T-cell (primary cell): ENCODE results near the gene KCNAB2. TPM values are rescaled to one million over a fixed set of nuclear protein-coding genes. Genes with fewer than 3 reads are reported as not detected.

Experiments used
- ATAC-seq, 4 experiments: fragments of 200-7000 bp in 3 of 4; fragments of 150-1000 bp in 1 of 4; cut with Tn5 transposase; replicated peaks in 1 of 4; 1 replicate in 3 of 4; 2 replicates in 1 of 4; pipeline ENCODE4 v1.10.0; 2021; ENCODE audit warnings: moderate library complexity in 3 of 4, mild to moderate bottlenecking in 2 of 4, moderate number of reproducible peaks in 1 of 4
- CTCF ChIA-PET, 2 donors: fragments of 300-600 bp; sonication (Branson Sonifier 250); formaldehyde crosslinking; loops; one replicate each; lab custom pipeline; 2022; ENCODE audit warnings: antibody characterized with exemption in 2 of 2; lab: Charles Lee
- POLR2A ChIA-PET, 2 donors: fragments of 300-600 bp; sonication (Branson Sonifier 250); formaldehyde crosslinking; loops; one replicate each; lab custom pipeline; 2022; ENCODE audit warnings: antibody characterized with exemption in 2 of 2; lab: Charles Lee
- DNase-seq, 35 experiments: peaks; one replicate each; pipeline versions ENCODE4 v3.0.0 to v3.0.0-alpha.2; 2013 to 2023
- H3K27ac ChIP-seq: one replicate; pipeline ENCODE4 v1.5.1; 2013; ENCODE audit warnings: low read length
- H3K27me3 ChIP-seq, 2 experiments: replicated peaks in 1 of 2; 1 replicate in 1 of 2; 2 replicates in 1 of 2; pipeline versions ENCODE4 v1.6.1 to v1.7.0; 2013; ENCODE audit warnings: low read length in 1 of 2, mixed read lengths in 1 of 2; ENCODE audit not compliant: control insufficient read depth in 2 of 2, insufficient read depth in 2 of 2; ENCODE audit errors: extremely low read depth in 1 of 2
- H3K36me3 ChIP-seq, 2 donors: 1 replicate in 1 of 2; 2 replicates in 1 of 2; pipeline versions ENCODE4 v1.6.1 to v1.7.0; 2013; ENCODE audit warnings: low read length in 1 of 2; ENCODE audit not compliant: control insufficient read depth in 2 of 2, insufficient read depth in 1 of 2; ENCODE audit errors: extremely low read depth in 1 of 2
- H3K4me1 ChIP-seq, 2 experiments: 1 replicate in 1 of 2; 2 replicates in 1 of 2; pipeline versions ENCODE4 v1.6.1 to v1.7.0; 2013; ENCODE audit warnings: low read length in 2 of 2, mixed read lengths in 1 of 2; ENCODE audit not compliant: insufficient read depth in 2 of 2, control insufficient read depth in 1 of 2; ENCODE audit errors: extremely low read depth in 1 of 2
- H3K4me3 ChIP-seq, 2 donors: 1 replicate in 1 of 2; 2 replicates in 1 of 2; pipeline versions ENCODE4 v1.5.1 to v1.7.0; 2013; ENCODE audit warnings: mild to moderate bottlenecking in 2 of 2, low read length in 1 of 2, moderate library complexity in 1 of 2; ENCODE audit not compliant: control insufficient read depth in 1 of 2; ENCODE audit errors: extremely low read depth in 1 of 2
- H3K9me3 ChIP-seq: 2 replicates; pipeline ENCODE4 v1.7.0; 2013
- H3K27ac Mint-ChIP-seq, 2 donors: one replicate each; pipeline ENCODE4 v1.8.0; 2020 to 2021; ENCODE audit warnings: mild to moderate bottlenecking in 2 of 2, mixed read lengths in 2 of 2
- H3K27me3 Mint-ChIP-seq, 2 donors: one replicate each; pipeline ENCODE4 v1.8.0; 2021 to 2022; ENCODE audit warnings: mixed read lengths in 2 of 2
- H3K36me3 Mint-ChIP-seq: one replicate; pipeline ENCODE4 v1.8.0; 2021; ENCODE audit warnings: mixed read lengths
- H3K4me1 Mint-ChIP-seq, 3 donors: one replicate each; pipeline ENCODE4 v1.8.0; 2020 to 2022; ENCODE audit warnings: mixed read lengths in 3 of 3, mild to moderate bottlenecking in 1 of 3
- H3K4me3 Mint-ChIP-seq, 3 donors: one replicate each; pipeline ENCODE4 v1.8.0; 2020 to 2022; ENCODE audit warnings: mild to moderate bottlenecking in 3 of 3, mixed read lengths in 3 of 3, moderate library complexity in 3 of 3
- H3K9me3 Mint-ChIP-seq, 3 donors: one replicate each; pipeline ENCODE4 v1.8.0; 2020 to 2022; ENCODE audit warnings: mixed read lengths in 3 of 3
- WGBS: methylation state at CpG from one replicate; pipeline ENCODE4 v1.1.5; 2013; ENCODE audit warnings: missing lambda C conversion rate; ENCODE audit not compliant: insufficient coverage; 5-methylcytosine and 5-hydroxymethylcytosine counted together
- total RNA-seq, 35 experiments: library from RNA in 6 of 35; stranded (reverse) in 6 of 35; fragments of 120-200 nt in 1 of 35; gene quantifications; one replicate each; pipeline versions ENCODE4 v1.2.1 to v1.2.4 and lab custom pipeline; 2013 to 2026

Gene KCNAB2
- total RNA-seq, 5 donors from 2014 or later (not counting 1 experiment from before 2014, with no cell fraction given) = 181 to 270 (median 252) TPM

- ATAC-seq (no peak), DNase-seq (no peak)
- Mint-ChIP-seq H3K4me1 (peaks cover 0 to 1% (median 0%) of the 10 kb centered on the region in 3 donors), H3K36me3 (no peaks in the 10 kb centered on the region), H3K9me3 (no peaks in the 10 kb centered on the region), H3K27ac (no peak overlapping the region), H3K4me3 (no peak overlapping the region), H3K27me3 (peaks cover 14 to 16% of the 10 kb centered on the region in 2 donors)
- H3K27me3 ChIP-seq = peaks cover 0 to 48% of the 10 kb centered on the region in 2 experiments
- no peaks in the 10 kb centered on the region for H3K36me3 ChIP-seq
- H3K4me3 ChIP-seq = no peak overlapping the region
- H3K4me1 ChIP-seq = peaks cover 0 to 6% of the 10 kb centered on the region in 2 experiments
- ChIA-PET POLR2A (no interaction called here), CTCF (no interaction called here)
- no peak overlapping the region for H3K27ac ChIP-seq
- H3K9me3 ChIP-seq = no peaks in the 10 kb centered on the region
- WGBS = 86% methylated on average over 6 of the region's 7 CpGs
Measured at GRCh38 chr1:6105763-6106162, 60.1 kb downstream of the KCNAB2 start.

DNA sequence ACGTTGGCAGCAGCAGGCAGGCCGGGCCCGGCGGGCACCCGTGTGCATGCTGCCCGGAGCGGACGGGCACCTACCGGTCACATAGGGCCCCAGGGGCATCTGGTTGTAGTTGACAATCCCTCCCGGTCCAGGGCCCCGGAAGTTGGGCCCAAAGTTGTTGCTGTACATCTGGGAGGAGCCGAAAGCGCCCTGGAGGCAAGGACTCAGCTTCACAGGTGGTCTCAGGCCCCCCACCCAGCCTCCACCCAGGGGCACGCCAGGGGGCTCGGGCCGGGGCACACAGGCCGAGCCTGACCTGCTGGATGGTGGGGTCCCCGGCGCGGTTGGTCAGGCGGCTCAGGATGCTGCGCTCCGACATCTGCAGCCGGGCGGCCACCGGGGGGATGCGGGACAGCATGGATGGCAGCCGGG lies 60.6 kb downstream of the KCNAB2 start:
- Histone ChIP-seq H3K27me3 (peaks cover 0 to 48% of the 10 kb centered on the region in 2 experiments), H3K27ac (no peak overlapping the region), H3K36me3 (no peaks in the 10 kb centered on the region), H3K9me3 (no peaks in the 10 kb centered on the region), H3K4me3 (no peak overlapping the region), H3K4me1 (peaks cover 0 to 1% of the 10 kb centered on the region in 2 experiments)
- POLR2A ChIA-PET = no interaction called here
- Mint-ChIP-seq H3K9me3 (no peaks in the 10 kb centered on the region), H3K27me3 (peaks cover 14 to 16% of the 10 kb centered on the region in 2 donors), H3K36me3 (no peaks in the 10 kb centered on the region), H3K4me1 (no peaks in the 10 kb centered on the region), H3K27ac (no peak overlapping the region), H3K4me3 (no peak overlapping the region)
- ATAC-seq (no peak), DNase-seq (no peak)
- 88% methylated on average over 26 of the region's 28 CpGs for WGBS
- CTCF ChIA-PET = no interaction called here

DNA sequence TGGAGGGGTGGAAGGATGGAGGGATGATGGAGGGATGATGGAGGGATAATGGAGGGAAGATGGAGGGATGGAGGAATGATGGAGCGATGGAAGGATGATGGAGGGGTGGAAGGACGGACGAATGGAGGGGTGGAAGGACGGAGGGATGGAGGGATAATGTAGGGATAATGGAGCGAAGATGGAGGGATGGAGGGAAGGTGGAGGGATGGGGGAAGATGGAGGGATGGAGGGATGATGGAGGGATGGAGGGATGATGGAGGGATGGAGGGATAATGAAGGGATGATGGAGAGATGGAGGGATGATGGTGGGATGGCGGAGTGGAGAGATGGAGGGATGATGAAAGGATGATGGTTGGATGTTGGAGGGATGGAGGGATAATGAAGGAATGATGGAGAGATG lies 61.3 kb downstream of the KCNAB2 start:
- Mint-ChIP-seq H3K27me3 (peaks cover 14 to 16% of the 10 kb centered on the region in 2 donors), H3K4me1 (no peaks in the 10 kb centered on the region), H3K27ac (no peak overlapping the region), H3K9me3 (no peaks in the 10 kb centered on the region), H3K36me3 (no peaks in the 10 kb centered on the region), H3K4me3 (no peak overlapping the region)
- Histone ChIP-seq H3K4me1 (no peaks in the 10 kb centered on the region), H3K4me3 (no peak overlapping the region), H3K27me3 (peaks cover 0 to 50% of the 10 kb centered on the region in 2 experiments), H3K27ac (no peak overlapping the region), H3K9me3 (no peaks in the 10 kb centered on the region), H3K36me3 (no peaks in the 10 kb centered on the region)
- 95% methylated on average over 5 of the region's 6 CpGs for WGBS
- POLR2A ChIA-PET = no interaction called here
- ATAC-seq (no peak), DNase-seq (no peak)
- CTCF ChIA-PET = no interaction called here

GRCh38 chr1:6107409-6108356 lies 62.0 kb downstream of the KCNAB2 start:
- DNase-seq = no peak
- H3K9me3 ChIP-seq = no peaks in the 10 kb centered on the region
- CTCF ChIA-PET = no interaction called here
- no peaks in the 10 kb centered on the region for H3K36me3 Mint-ChIP-seq
- H3K4me3 ChIP-seq = no peak overlapping the region
- WGBS = 83% methylated on average over 7 of the region's 8 CpGs
- peaks cover 14 to 16% of the 10 kb centered on the region in 2 donors for H3K27me3 Mint-ChIP-seq
- H3K27ac Mint-ChIP-seq = no peak overlapping the region
- H3K4me3 Mint-ChIP-seq = no peak overlapping the region
- no peak for ATAC-seq
- no peaks in the 10 kb centered on the region for H3K36me3 ChIP-seq
- H3K4me1 ChIP-seq = no peaks in the 10 kb centered on the region
- H3K4me1 Mint-ChIP-seq = no peaks in the 10 kb centered on the region
- POLR2A ChIA-PET = no interaction called here
- H3K9me3 Mint-ChIP-seq = no peaks in the 10 kb centered on the region
- H3K27ac ChIP-seq = no peak overlapping the region
- peaks cover 0 to 51% of the 10 kb centered on the region in 2 experiments for H3K27me3 ChIP-seq

DNA sequence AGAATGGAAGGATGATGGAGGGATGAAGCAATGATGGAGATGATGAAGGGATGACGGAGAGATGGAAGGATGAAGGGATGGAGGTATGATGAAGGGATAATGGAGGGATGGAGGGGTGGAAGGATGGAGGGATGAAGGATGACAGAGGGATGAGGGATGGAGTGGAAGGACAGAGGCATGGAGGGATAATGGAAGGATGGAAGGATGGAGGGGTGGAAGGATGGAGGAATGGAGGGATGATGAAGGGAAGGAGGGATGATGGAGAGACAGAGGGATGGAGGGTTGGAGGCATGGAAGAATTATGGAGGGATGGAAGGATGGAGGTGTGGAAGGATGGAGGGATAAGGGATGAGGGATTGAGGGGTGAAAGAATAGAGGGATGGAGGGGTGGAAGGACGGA lies 62.8 kb downstream of the KCNAB2 start:
- DNase-seq = no peak
- no peak overlapping the region for H3K4me3 Mint-ChIP-seq
- Histone ChIP-seq H3K4me1 (no peaks in the 10 kb centered on the region), H3K36me3 (no peaks in the 10 kb centered on the region), H3K27me3 (peaks cover 0 to 47% of the 10 kb centered on the region in 2 experiments), H3K9me3 (no peaks in the 10 kb centered on the region), H3K27ac (no peak overlapping the region), H3K4me3 (no peak overlapping the region)
- ChIA-PET POLR2A (no interaction called here), CTCF (interaction anchor here in 1 of 2 donors (1.0 kb wide), 1 partner anchor 136 kb away, joined by 3 read pairs; no protein-coding TSS in a partner anchor)
- no peak overlapping the region for H3K27ac Mint-ChIP-seq
- no peaks in the 10 kb centered on the region for H3K36me3 Mint-ChIP-seq
- ATAC-seq = no peak
- H3K4me1 Mint-ChIP-seq = no peaks in the 10 kb centered on the region
- H3K9me3 Mint-ChIP-seq = no peaks in the 10 kb centered on the region
- 57% methylated on average over 2 of the region's 2 CpGs for WGBS
- H3K27me3 Mint-ChIP-seq = peaks cover 16 to 17% of the 10 kb centered on the region in 2 donors

DNA sequence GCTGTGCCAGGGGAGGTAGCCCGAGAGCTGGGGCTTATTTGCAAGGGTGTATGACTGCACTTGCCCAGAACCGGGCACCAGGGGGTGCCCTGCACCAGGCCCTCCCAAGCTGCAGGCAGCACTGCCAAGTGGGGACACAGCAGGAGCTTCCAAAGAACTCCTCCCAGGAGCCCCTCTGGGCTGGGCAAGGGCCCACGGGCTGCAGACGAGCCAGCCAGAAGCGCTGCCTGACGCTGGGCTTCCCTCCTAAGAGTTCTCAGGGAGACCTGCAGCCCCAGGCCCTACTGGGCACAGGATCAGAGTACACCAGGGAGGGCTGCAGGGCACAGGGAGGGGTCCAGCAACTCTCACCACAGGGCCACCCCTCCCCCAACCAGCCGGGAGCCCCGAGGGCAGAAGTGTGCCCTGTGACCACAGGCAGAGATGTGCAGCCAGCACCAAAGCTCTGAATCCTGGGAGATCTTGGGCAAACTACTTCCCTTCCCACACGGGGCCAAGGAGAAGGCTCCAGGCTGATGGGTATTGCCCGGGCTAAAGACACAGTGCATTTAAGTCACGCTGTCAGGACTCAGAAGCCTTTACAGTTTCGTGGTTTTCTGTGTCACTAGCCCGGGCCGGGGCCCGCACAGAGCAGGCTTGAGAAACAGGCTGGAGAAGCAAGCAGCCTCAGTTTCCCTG lies 63.4 kb downstream of the KCNAB2 start:
- Mint-ChIP-seq H3K36me3 (no peaks in the 10 kb centered on the region), H3K9me3 (no peaks in the 10 kb centered on the region), H3K27me3 (peaks cover 16 to 17% of the 10 kb centered on the region in 2 donors), H3K4me1 (no peaks in the 10 kb centered on the region), H3K4me3 (no peak overlapping the region), H3K27ac (no peak overlapping the region)
- Histone ChIP-seq H3K4me3 (no peak overlapping the region), H3K9me3 (no peaks in the 10 kb centered on the region), H3K27me3 (peaks cover 0 to 41% of the 10 kb centered on the region in 2 experiments), H3K36me3 (no peaks in the 10 kb centered on the region), H3K27ac (no peak overlapping the region), H3K4me1 (no peaks in the 10 kb centered on the region)
- DNase-seq = peak in 19 of 35 experiments; percentile 7 to 46 (median 16)
- ChIA-PET POLR2A (no interaction called here), CTCF (interaction anchor here in 1 of 2 donors (1.0 kb wide), 1 partner anchor 136 kb away, joined by 3 read pairs; no protein-coding TSS in a partner anchor)
- WGBS = 36% methylated on average over 15 of the region's 15 CpGs
- peak; percentile 40 to 75 (median 68) for ATAC-seq
